H1 (cell line): ENCODE results near the gene ME3. TPM values are rescaled to one million over a fixed set of nuclear protein-coding genes. Genes with fewer than 3 reads are reported as not detected.

ENCODE experiments used
- CTCF ChIA-PET: fragments of 300-600 bp; sonication (Branson Sonifier 250); formaldehyde crosslinking; loops from one replicate; lab custom pipeline; 2021; ENCODE audit not compliant: partially characterized antibody; lab: Charles Lee
- POLR2A ChIA-PET: fragments of 300-600 bp; sonication (Branson Sonifier 250); formaldehyde crosslinking; loops from one replicate; lab custom pipeline; 2021; ENCODE audit warnings: inconsistent platforms; ENCODE audit not compliant: partially characterized antibody; lab: Charles Lee
- DNase-seq, 2 experiments: peaks; one replicate each; pipeline versions ENCODE4 v3.0.0 to v3.0.0-alpha.2; 2010 to 2022; ENCODE audit warnings: low spot score in 2 of 2, low read depth in 1 of 2, mixed read lengths in 1 of 2
- FAIRE-seq: peaks from 2 replicates; lab custom pipeline; 2011; peaks lifted over from hg19 to GRCh38; lab: Jason Lieb, UNC
- H2AFZ ChIP-seq: 2 replicates; pipeline ENCODE4 v1.8.1; 2012; ENCODE audit warnings: low read length, inconsistent platforms
- H2AK5ac ChIP-seq: 2 replicates; pipeline ENCODE4 v1.6.1; 2013; ENCODE audit warnings: low read depth, low read length
- H2BK120ac ChIP-seq: replicated peaks from 2 replicates; pipeline ENCODE3; 2013; ENCODE audit warnings: low read depth, low read length, inconsistent platforms
- H2BK12ac ChIP-seq: 2 replicates; pipeline ENCODE4 v1.6.1; 2013; ENCODE audit warnings: low read depth, low read length
- H2BK15ac ChIP-seq: 2 replicates; pipeline ENCODE4 v1.6.1; 2013; ENCODE audit warnings: low read length
- H2BK20ac ChIP-seq: 2 replicates; pipeline ENCODE4 v1.6.1; 2013; ENCODE audit warnings: low read length
- H2BK5ac ChIP-seq: 2 replicates; pipeline ENCODE4 v1.6.1; 2013; ENCODE audit warnings: low read depth, low read length
- H3K14ac ChIP-seq: 2 replicates; pipeline ENCODE4 v1.6.1; 2013; ENCODE audit warnings: inconsistent platforms; ENCODE audit not compliant: insufficient read length
- H3K18ac ChIP-seq: 2 replicates; pipeline ENCODE4 v1.6.1; 2013; ENCODE audit warnings: low read length; ENCODE audit errors: extremely low read depth
- H3K23ac ChIP-seq: 2 replicates; pipeline ENCODE4 v1.6.1; 2013; ENCODE audit warnings: inconsistent platforms; ENCODE audit not compliant: insufficient read length
- H3K23me2 ChIP-seq: 2 replicates; pipeline ENCODE4 v1.6.1; 2013; ENCODE audit warnings: low read depth, low read length
- H3K27ac ChIP-seq: 2 replicates; pipeline ENCODE4 v1.6.1; 2011; ENCODE audit warnings: low read depth, low read length, inconsistent platforms
- H3K27me3 ChIP-seq, 4 experiments: replicated peaks in 1 of 4; 1 replicate in 1 of 4; 2 replicates in 3 of 4; pipeline versions ENCODE4 v1.6.1 to v1.8.1; 2011 to 2013; ENCODE audit warnings: low read length in 3 of 4, mild to moderate bottlenecking in 3 of 4, inconsistent platforms in 2 of 4, mixed read lengths in 2 of 4, moderate library complexity in 1 of 4; ENCODE audit not compliant: control insufficient read depth in 3 of 4, insufficient read depth in 3 of 4; ENCODE audit errors: extremely low read depth in 1 of 4
- H3K36me3 ChIP-seq, 4 experiments: 2 replicates each; pipeline versions ENCODE4 v1.6.1 to v1.8.1; 2011 to 2013; ENCODE audit warnings: mild to moderate bottlenecking in 4 of 4, low read length in 3 of 4, moderate library complexity in 2 of 4, control low read depth in 1 of 4, inconsistent platforms in 1 of 4; ENCODE audit not compliant: insufficient read depth in 4 of 4, control insufficient read depth in 2 of 4
- H3K4ac ChIP-seq: replicated peaks from 2 replicates; pipeline ENCODE3; 2013; ENCODE audit warnings: low read length, low read depth, mixed read lengths, inconsistent platforms; ENCODE audit not compliant: insufficient read length
- H3K4me1 ChIP-seq, 4 experiments: replicated peaks in 1 of 4; 1 replicate in 1 of 4; 2 replicates in 3 of 4; pipeline versions ENCODE4 v1.6.1 to v1.8.1; 2011 to 2013; ENCODE audit warnings: low read length in 3 of 4, inconsistent platforms in 2 of 4, mixed read lengths in 1 of 4; ENCODE audit not compliant: insufficient read depth in 4 of 4, control insufficient read depth in 3 of 4
- H3K4me2 ChIP-seq, 2 experiments: 2 replicates each; pipeline versions ENCODE4 v1.6.1 to v1.8.1; 2011 to 2013; ENCODE audit warnings: low read depth in 2 of 2, low read length in 2 of 2, control low read depth in 1 of 2, inconsistent platforms in 1 of 2, mild to moderate bottlenecking in 1 of 2; ENCODE audit not compliant: insufficient read depth in 1 of 2
- H3K4me3 ChIP-seq, 4 experiments: fragments of 200-600, 300-600 bp in 1 of 4; sonication (generic), shearing (Covaris generic), sonication (Bioruptor Twin) in 1 of 4; 2 replicates each; pipeline versions ENCODE4 v1.5.1 to v1.8.1; 2011 to 2016; ENCODE audit warnings: low read length in 4 of 4, low read depth in 3 of 4, control low read depth in 2 of 4, inconsistent platforms in 2 of 4, mild to moderate bottlenecking in 2 of 4, mixed read lengths in 1 of 4, moderate library complexity in 1 of 4; ENCODE audit not compliant: insufficient read depth in 2 of 4; ENCODE audit errors: extremely low read depth in 1 of 4
- H3K56ac ChIP-seq: replicated peaks from 2 replicates; pipeline ENCODE3; 2013; ENCODE audit warnings: low read depth, mild to moderate bottlenecking, mixed read lengths, low read length, inconsistent platforms; ENCODE audit not compliant: insufficient read length
- H3K79me1 ChIP-seq: 2 replicates; pipeline ENCODE4 v1.6.1; 2013; ENCODE audit warnings: low read depth, low read length, control low read depth
- H3K79me2 ChIP-seq, 2 experiments: 2 replicates each; pipeline versions ENCODE4 v1.6.1 to v1.8.1; 2012 to 2013; ENCODE audit warnings: low read length in 2 of 2, mild to moderate bottlenecking in 2 of 2, inconsistent platforms in 1 of 2; ENCODE audit not compliant: insufficient read depth in 2 of 2, control insufficient read depth in 1 of 2
- H3K9ac ChIP-seq, 4 experiments: replicated peaks in 1 of 4; 1 replicate in 1 of 4; 2 replicates in 3 of 4; pipeline versions ENCODE4 v1.6.1 to v1.8.1; 2011 to 2013; ENCODE audit warnings: low read depth in 3 of 4, low read length in 3 of 4, control low read depth in 2 of 4, mild to moderate bottlenecking in 2 of 4, moderate library complexity in 2 of 4, inconsistent platforms in 1 of 4; ENCODE audit errors: extremely low read depth in 1 of 4
- H3K9me3 ChIP-seq, 2 experiments: 2 replicates each; pipeline versions ENCODE4 v1.6.1 to v1.8.1; 2012 to 2013; ENCODE audit warnings: mild to moderate bottlenecking in 2 of 2, moderate library complexity in 2 of 2, control low read depth in 1 of 2, inconsistent platforms in 1 of 2, low read depth in 1 of 2, low read length in 1 of 2, mixed read lengths in 1 of 2; ENCODE audit not compliant: insufficient read depth in 2 of 2
- H4K20me1 ChIP-seq, 2 experiments: replicated peaks in 1 of 2; 2 replicates each; pipeline versions ENCODE3 to v1.8.1; 2011 to 2013; ENCODE audit warnings: inconsistent platforms in 2 of 2, low read length in 2 of 2, mild to moderate bottlenecking in 1 of 2; ENCODE audit not compliant: insufficient read depth in 2 of 2, control insufficient read depth in 1 of 2
- H4K5ac ChIP-seq: 2 replicates; pipeline ENCODE4 v1.6.1; 2013; ENCODE audit warnings: low read length, low read depth, mixed read lengths, inconsistent platforms; ENCODE audit not compliant: insufficient read length
- H4K8ac ChIP-seq: 2 replicates; pipeline ENCODE4 v1.8.0; 2013; ENCODE audit warnings: mild to moderate bottlenecking, moderate library complexity, low read length, inconsistent platforms; ENCODE audit not compliant: insufficient read depth; ENCODE audit errors: extremely low read depth
- H4K91ac ChIP-seq: replicated peaks from 2 replicates; pipeline ENCODE3; 2013; ENCODE audit warnings: low read length, mixed read lengths, inconsistent platforms; ENCODE audit not compliant: insufficient read length
- BACH1 ChIP-seq: IDR thresholded peaks from 2 replicates; pipeline ENCODE4 v1.6.1; 2012; ENCODE audit warnings: low read length, improper control_type of control experiment
- CBX5 ChIP-seq: fragments of 300-800, 300-1000 bp; sonication (generic); IDR thresholded peaks from 2 replicates; pipeline ENCODE4 v1.7.1; 2016; ENCODE audit warnings: antibody characterized with exemption, low read length, low read depth
- CTCF ChIP-seq, 3 experiments: IDR thresholded peaks; 1 replicate in 2 of 3; 2 replicates in 1 of 3; pipeline versions ENCODE4 v1.5.1 to v1.6.1; 2011; ENCODE audit warnings: low read length in 3 of 3, mild to moderate bottlenecking in 3 of 3, inconsistent platforms in 2 of 3, low read depth in 1 of 3, moderate library complexity in 1 of 3; ENCODE audit not compliant: insufficient read depth in 1 of 3; ENCODE audit errors: control extremely low read depth in 1 of 3
- EZH2 ChIP-seq: fragments of 200-600 bp; sonication (generic); IDR thresholded peaks from 2 replicates; pipeline ENCODE4 v1.7.1; 2012; ENCODE audit warnings: low read depth, mild to moderate bottlenecking, moderate library complexity, low read length, inconsistent platforms; ENCODE audit not compliant: severe bottlenecking
- GABPA ChIP-seq: IDR thresholded peaks from 2 replicates; pipeline ENCODE4 v1.6.1; 2011; ENCODE audit warnings: mild to moderate bottlenecking, low read length, moderate library complexity, borderline replicate concordance; ENCODE audit not compliant: insufficient read depth
- GTF2F1 ChIP-seq: IDR thresholded peaks from 2 replicates; pipeline ENCODE4 v1.6.1; 2012; ENCODE audit warnings: low read depth, low read length, improper control_type of control experiment, borderline replicate concordance
- JUND ChIP-seq: IDR thresholded peaks from 2 replicates; pipeline ENCODE4 v1.6.1; 2011; ENCODE audit warnings: mild to moderate bottlenecking, improper control_type of control experiment, low read length
- NRF1 ChIP-seq: IDR thresholded peaks from 2 replicates; pipeline ENCODE4 v1.6.1; 2011; ENCODE audit warnings: mild to moderate bottlenecking, low read depth, low read length, improper control_type of control experiment
- SRF ChIP-seq: IDR thresholded peaks from 2 replicates; pipeline ENCODE4 v1.6.1; 2011; ENCODE audit warnings: mild to moderate bottlenecking, low read depth, low read length, moderate library complexity
- ZNF274 ChIP-seq: IDR thresholded peaks from 2 replicates; pipeline ENCODE4 v1.7.0; 2012; ENCODE audit warnings: low read length, borderline replicate concordance; ENCODE audit errors: extremely low read depth
- WGBS, 2 experiments: shearing (Covaris generic) in 1 of 2; methylation state at CpG; one replicate each; pipeline versions ENCODE4 v1.1.6 to v1.1.7; 2013 to 2015; ENCODE audit warnings: low lambda C conversion rate in 2 of 2, mixed read lengths in 2 of 2, inconsistent platforms in 1 of 2, low coverage in 1 of 2, missing lambda C conversion rate in 1 of 2; ENCODE audit not compliant: insufficient replicate concordance in 2 of 2, insufficient coverage in 1 of 2, insufficient read length in 1 of 2; ENCODE audit errors: extremely low coverage in 1 of 2, missing lambda C conversion rate in 1 of 2; 5-methylcytosine and 5-hydroxymethylcytosine counted together
- polyA plus RNA-seq, 7 experiments: library from polyadenylated mRNA; depleted of rRNA in 3 of 7; stranded (reverse) in 5 of 7; unstranded in 2 of 7; fragments of >200 nt in 5 of 7; fragments of 200-250 nt in 2 of 7; gene quantifications; 1 replicate in 5 of 7; 2 replicates in 1 of 7; 4 replicates in 1 of 7; pipeline versions ENCODE4 v1.2.1 to v1.2.3, GENCODE V29; 2011 to 2013; ENCODE audit warnings: missing spikeins in 2 of 7, mixed read lengths in 2 of 7
- total RNA-seq: library from RNA; stranded (reverse); fragmentation: NEBNext Ultra II Directional; extraction: Animal tissue kit (Norgen Biotek cat#: 25700); gene quantifications from 2 replicates; pipeline ENCODE4 v1.2.1, GENCODE V29; 2021

The ME3 gene
- total and polyA plus RNA-seq, 2 of the 8 experiments (the other 6 are each of a cell fraction or from before 2014, with no cell fraction given) = 1.5 to 2.8 TPM

DNA sequence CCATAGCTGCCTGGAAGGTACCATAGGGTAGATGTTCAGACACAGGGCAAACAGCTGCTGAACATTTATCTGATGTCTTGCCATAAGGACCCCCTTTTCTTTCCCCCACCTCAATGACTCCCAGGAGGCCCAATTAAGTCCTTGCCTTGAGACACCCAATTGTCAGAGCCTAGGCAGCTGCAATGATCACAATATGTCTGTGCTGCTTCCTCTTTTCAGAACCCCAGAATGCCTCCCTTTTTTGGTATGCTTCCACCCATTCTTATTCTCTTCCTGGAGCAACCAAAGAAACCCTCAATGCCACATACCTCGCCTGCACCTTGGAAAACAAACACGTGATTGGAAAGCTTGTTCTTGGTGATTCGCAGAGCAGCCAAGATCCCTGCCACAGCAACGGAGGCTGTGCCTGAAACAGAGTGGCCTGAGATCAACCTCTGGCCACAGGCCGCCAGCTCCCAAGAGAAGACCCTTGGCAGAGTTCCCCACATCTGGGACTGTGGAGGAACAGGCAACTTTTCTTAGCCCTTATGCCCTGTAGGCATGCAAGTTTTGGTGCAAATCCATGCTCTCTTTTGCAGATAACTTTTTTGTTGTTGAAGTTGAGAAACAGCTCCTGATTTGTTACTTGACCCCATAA is 222.3 kb downstream of the ME3 start:
- no peak overlapping the region for H3K18ac ChIP-seq
- no peaks in the 10 kb centered on the region for H3K79me1 ChIP-seq
- no peak overlapping the region for H3K14ac ChIP-seq
- H3K9me3 ChIP-seq = no peaks in the 10 kb centered on the region
- H3K4ac ChIP-seq = no peak overlapping the region
- DNase-seq (no peak), FAIRE-seq (no peak)
- H3K4me2 ChIP-seq = no peak overlapping the region
- no peak overlapping the region for H4K5ac ChIP-seq
- H3K4me3 ChIP-seq = no peak overlapping the region
- H2BK120ac ChIP-seq = no peak overlapping the region
- H3K23ac ChIP-seq = no peak overlapping the region
- CTCF ChIA-PET = interaction anchor here (0.8 to 10.5 kb wide), 9 partner anchors 10 to 460 kb away, joined by 3 to 60 read pairs (median 3); no protein-coding TSS in a partner anchor
- H3K56ac ChIP-seq = no peak overlapping the region
- no peak overlapping the region; the same call in 1 of the 2 replicates for H2BK20ac ChIP-seq
- no peaks in the 10 kb centered on the region for H3K36me3 ChIP-seq
- no peaks in the 10 kb centered on the region for H3K79me2 ChIP-seq
- H4K91ac ChIP-seq = no peak overlapping the region
- H2BK15ac ChIP-seq = no peak overlapping the region
- no peaks in the 10 kb centered on the region for H4K20me1 ChIP-seq
- no peak overlapping the region for H2AFZ ChIP-seq
- POLR2A ChIA-PET = no interaction called here
- H3K27ac ChIP-seq = no peak overlapping the region
- 96% methylated on average over 5 of the region's 5 CpGs; no CpG with 5 or more reads in 1 of the 2 experiments for WGBS, 2 experiments
- H3K23me2 ChIP-seq = no peaks in the 10 kb centered on the region
- H4K8ac ChIP-seq = no peak overlapping the region
- H2BK12ac ChIP-seq = no peak overlapping the region
- H2AK5ac ChIP-seq = no peak overlapping the region
- no peak overlapping the region for H3K9ac ChIP-seq
- H2BK5ac ChIP-seq = no peak overlapping the region
- no peaks in the 10 kb centered on the region for H3K4me1 ChIP-seq
- H3K27me3 ChIP-seq = no peaks in the 10 kb centered on the region
- no peak for TF ChIP-seq CBX5
- TF ChIP-seq GABPA = no peak
- no peak for TF ChIP-seq EZH2
- no peak for TF ChIP-seq GTF2F1
- TF ChIP-seq SRF = no peak
- TF ChIP-seq BACH1 = no peak
- no peak for TF ChIP-seq CTCF (IDR thresholded peaks at IDR 0.05; ENCODE audit: control extremely low read depth in 1 of 3, insufficient read depth in 1 of 3, low read depth in 1 of 3, low read length in 3 of 3)
- TF ChIP-seq ZNF274 = no peak
- TF ChIP-seq JUND = no peak
- TF ChIP-seq NRF1 = no peak
